ENCODE measurements around the gene UBE2G2.

The UBE2G2 gene

GRCh38 chr21:44729336-44730027, 72.1 kb downstream of the UBE2G2 start:
- no peak for DNase-seq (ENCODE audit: low read depth in 2 of 2)

GRCh38 chr21:44728716-44729115, 72.9 kb downstream of the UBE2G2 start:
- DNase-seq (ENCODE audit: low read depth in 2 of 2), result no peak

- no peak for DNase-seq (ENCODE audit: low read depth in 2 of 2)
These were observed 73.9 kb downstream of the UBE2G2 start for GRCh38 chr21:44727757-44728156.

- DNase-seq (ENCODE audit: low read depth in 2 of 2), result no peak
These were observed 74.3 kb downstream of the UBE2G2 start for GRCh38 chr21:44727321-44727720.

GRCh38 chr21:44726826-44727225, 74.8 kb downstream of the UBE2G2 start:
- DNase-seq (ENCODE audit: low read depth in 2 of 2), result no peak

- DNase-seq (ENCODE audit: low read depth in 2 of 2), result no peak
These were observed 76.7 kb downstream of the UBE2G2 start for GRCh38 chr21:44724926-44725325.

- DNase-seq (ENCODE audit: low read depth in 2 of 2), result no peak
These were observed 77.4 kb downstream of the UBE2G2 start for GRCh38 chr21:44724196-44724595.

GRCh38 chr21:44723177-44724131, 78.2 kb downstream of the UBE2G2 start:
- no peak for DNase-seq (ENCODE audit: low read depth in 2 of 2)

GRCh38 chr21:44722731-44723130, 78.9 kb downstream of the UBE2G2 start:
- DNase-seq (ENCODE audit: low read depth in 2 of 2), result no peak

- no peak for DNase-seq (ENCODE audit: low read depth in 2 of 2)
These were observed 81.5 kb downstream of the UBE2G2 start for GRCh38 chr21:44720170-44720569.

All from stimulated activated CD4-positive, alpha-beta T cell treated with anti-CD3 and anti-CD28 coated beads, Interleukin-15, amount 100 ng/mL, for 48 hours (primary cell).